NCI-H510A (cell line): ENCODE data around the gene CPLX1.

Experiments
- DNase-seq: peaks from one replicate; lab custom pipeline; 2025; lab: John Stamatoyannopoulos, UW

CPLX1 gene

GRCh38 chr4:832536-832935 is 6.6 kb upstream of the CPLX1 start:
- DNase-seq = no peak

GRCh38 chr4:832108-832507 is 6.2 kb upstream of the CPLX1 start:
- no peak for DNase-seq

GRCh38 chr4:831483-831805 is 5.5 kb upstream of the CPLX1 start:
- no peak for DNase-seq

GRCh38 chr4:830601-831482 is 4.9 kb upstream of the CPLX1 start:
- no peak for DNase-seq

- no peak for DNase-seq
Observed at GRCh38 chr4:829761-830600, 4.1 kb upstream of the CPLX1 start.

GRCh38 chr4:829291-829690 is 3.4 kb upstream of the CPLX1 start:
- DNase-seq = no peak

- no peak for DNase-seq
Observed at GRCh38 chr4:828641-829271, 2.8 kb upstream of the CPLX1 start.

- no peak for DNase-seq
Observed at GRCh38 chr4:827209-828081, 1.5 kb upstream of the CPLX1 start.

- no peak for DNase-seq
Observed at GRCh38 chr4:826508-827208, 729 bp upstream of the CPLX1 start.

- DNase-seq = no peak
Observed at GRCh38 chr4:825063-825970, 612 bp downstream of the CPLX1 start.

- no peak for DNase-seq
Observed at GRCh38 chr4:824461-825062, 1.4 kb downstream of the CPLX1 start.

- no peak for DNase-seq
Observed at GRCh38 chr4:823761-824460, 2.0 kb downstream of the CPLX1 start.

- no peak for DNase-seq
Observed at GRCh38 chr4:823176-823760, 2.7 kb downstream of the CPLX1 start.

- no peak for DNase-seq
Observed at GRCh38 chr4:822361-823175, 3.4 kb downstream of the CPLX1 start.

- DNase-seq = no peak
Observed at GRCh38 chr4:821631-822030, 4.3 kb downstream of the CPLX1 start.

GRCh38 chr4:821181-821591 is 4.7 kb downstream of the CPLX1 start:
- no peak for DNase-seq

GRCh38 chr4:820230-821172 is 5.4 kb downstream of the CPLX1 start:
- DNase-seq = no peak
